Fibroblast of the conjunctiva (primary cell): ENCODE results near the gene YPEL1.
"Not testable (repeated sequence)": the region's sequence is repeated elsewhere in the genome, so short reads cannot be mapped to it uniquely, and the experiment has no call there.

ENCODE experiments used
- DNase-seq: peaks from one replicate; pipeline ENCODE4 v3.0.0-alpha.2; 2010; ENCODE audit warnings: low read depth

Gene YPEL1

DNA sequence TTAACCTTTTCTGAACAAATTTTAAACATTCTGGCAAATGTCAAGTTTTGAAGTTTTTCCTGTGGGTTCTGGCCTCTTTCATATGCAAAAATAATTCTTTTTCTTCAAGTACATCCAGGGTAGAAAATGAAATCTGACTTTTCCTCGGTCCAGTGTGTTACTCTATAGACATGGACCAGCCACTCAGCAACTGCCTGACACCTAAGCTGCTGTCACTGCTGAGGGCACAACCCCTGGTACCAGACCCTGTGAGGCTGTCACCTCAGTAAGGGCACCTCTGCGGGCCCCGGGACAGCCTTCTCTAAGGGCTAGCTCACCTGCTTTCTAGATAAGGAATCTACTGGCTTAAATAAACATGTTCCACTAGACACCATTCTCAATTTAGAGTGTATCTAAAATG, 36.0 kb downstream of the YPEL1 start:
- no peak for DNase-seq

DNA sequence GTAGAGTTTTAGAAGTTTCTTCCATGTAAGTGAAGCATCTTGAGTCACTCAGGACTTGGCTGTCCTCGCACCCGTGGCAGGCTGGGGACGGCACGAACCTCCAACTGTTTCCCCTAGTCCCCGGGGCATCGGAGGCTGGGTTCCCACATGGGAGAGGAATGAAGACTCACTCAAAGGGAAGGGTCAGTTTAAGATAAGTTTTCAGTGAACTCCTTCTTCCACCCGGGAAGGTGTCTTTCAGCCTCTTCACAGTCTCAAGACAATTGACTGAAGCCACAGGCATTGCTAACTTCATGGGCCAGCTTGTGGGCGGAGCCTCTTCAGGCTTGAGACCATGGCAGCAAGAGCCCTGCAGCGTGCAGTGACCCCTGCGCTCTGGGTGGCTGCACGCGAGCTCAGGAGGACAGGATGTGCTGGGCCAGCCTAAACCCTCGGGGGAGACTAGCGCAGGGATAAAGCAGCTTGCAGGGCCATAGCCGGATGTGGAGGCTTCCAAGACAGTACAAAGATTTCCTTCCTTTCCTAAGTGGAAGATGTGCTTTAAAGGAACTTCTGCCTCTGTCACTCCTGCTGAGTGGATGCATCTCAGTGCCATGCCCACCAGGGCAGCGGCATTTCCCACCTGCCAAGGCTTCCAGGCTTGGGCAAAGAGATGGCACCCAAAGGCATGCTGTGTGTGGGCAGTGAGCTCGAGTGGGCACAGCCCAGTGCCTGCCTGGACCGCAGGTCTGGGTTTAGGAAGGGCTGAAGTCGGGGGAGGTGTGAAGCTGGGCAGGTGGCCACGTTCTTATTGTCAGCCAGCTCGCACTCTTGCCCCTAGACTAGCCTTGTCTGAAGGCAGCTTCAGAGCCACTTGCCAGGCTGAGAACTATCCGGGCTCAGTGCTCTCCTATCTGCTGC, 36.9 kb downstream of the YPEL1 start:
- no peak for DNase-seq

DNA sequence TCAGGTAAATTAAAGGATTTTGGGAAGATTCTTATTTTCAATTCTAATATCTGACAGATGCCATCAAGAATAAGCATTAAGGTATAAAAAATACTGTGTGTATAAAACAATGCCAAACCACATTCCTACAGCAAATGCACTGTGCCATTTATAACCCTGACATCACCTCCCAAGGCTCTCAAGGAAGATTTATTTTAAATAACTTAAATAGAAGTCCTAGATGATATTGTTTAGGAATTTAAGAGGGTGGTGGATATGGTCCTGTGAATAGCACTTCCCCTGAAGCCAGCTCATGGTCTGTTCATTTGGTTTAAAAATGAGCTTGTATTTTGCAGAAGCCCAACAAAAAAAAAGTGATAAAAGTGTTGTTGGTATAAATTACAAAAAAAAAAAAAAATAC, 37.7 kb downstream of the YPEL1 start:
- DNase-seq: no peak

DNA sequence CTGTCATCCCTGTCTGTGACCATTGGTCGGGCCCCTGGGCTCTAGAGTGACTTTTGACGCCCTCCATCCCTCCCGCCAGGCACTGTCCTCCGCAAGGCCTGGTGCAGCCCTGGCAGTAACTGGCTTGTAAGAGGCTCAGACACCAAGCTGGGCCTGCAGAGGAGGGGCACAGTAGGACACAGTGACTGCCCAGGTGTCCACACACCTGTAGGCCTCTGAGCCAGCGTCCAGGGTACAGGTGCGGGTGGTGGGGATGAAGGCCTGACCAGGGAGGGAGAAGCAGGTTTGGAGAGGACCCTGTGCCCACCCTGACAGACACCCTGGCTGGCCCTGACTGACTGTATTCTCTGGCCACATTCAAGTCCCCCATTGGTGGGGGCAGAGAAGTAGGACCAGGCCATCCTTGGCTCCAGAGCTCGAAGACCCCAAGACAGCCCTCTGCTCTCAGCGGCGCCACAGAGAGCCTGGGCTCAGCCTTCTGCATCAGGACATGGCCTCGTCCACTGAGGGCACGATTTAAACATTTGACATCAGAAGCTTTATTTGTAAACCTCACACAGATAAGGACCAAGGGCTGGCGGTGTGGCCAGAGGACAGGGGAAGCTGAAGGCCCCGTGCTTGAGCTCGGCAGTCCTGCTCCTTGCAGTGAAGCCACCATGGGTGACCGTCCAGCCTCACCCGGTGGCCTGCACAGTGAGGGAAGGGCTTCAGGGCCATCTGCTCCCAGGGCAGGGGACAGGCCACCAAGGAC, 38.4 kb downstream of the YPEL1 start:
- no peak for DNase-seq

DNA sequence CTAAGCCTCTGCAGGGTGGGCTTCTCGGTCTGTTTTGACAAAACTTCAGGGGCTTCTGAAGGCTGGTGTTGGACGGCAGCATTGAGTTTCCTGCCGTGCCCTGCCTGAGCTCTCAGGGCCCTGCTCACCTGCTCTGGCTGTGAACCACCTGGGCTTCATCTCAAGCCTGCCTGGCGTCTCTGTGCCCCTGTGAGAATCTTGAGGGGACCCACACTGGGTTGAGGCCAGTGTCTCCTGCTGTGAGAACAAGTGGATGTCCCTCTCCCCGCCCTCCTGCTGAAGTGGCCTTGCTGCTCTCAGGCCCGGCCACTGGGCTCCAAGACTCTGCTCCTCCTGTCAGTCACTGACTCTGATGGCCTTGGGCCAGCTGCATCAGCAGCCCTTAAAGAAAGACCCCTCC, 39.5 kb downstream of the YPEL1 start:
- DNase-seq: no peak

DNA sequence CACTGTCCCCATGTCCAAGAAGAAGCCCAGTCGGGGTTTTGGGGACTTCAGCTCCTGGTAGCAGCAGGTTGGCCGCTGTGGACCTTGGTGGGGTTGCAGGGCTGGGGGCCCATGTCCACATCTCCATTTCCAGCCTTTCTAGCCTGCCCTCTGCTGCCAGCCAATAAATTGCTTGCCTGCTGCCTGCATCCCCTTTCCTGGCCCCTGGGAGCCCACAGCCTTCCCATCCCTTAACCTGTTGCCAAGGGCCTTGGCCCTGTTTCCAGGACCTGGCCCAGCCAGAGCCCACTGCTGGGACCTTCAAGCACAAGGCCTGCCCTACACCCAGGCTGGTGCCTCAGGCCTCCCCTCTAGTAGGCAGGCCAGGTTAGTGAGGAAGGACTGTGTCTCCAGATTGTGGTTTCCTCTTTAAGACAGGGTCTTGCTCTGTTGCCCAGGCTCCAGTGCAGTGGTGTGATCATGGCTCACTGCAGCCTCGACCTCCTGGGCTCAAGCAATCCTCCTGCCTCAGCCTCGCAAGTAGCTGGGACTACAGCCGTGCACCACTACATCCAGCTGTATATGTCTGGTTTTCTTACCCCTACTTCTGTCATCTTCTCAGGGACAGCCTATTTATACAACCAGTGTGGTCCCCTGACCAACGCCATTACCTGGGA, 40.0 kb downstream of the YPEL1 start:
- DNase-seq: no peak

DNA sequence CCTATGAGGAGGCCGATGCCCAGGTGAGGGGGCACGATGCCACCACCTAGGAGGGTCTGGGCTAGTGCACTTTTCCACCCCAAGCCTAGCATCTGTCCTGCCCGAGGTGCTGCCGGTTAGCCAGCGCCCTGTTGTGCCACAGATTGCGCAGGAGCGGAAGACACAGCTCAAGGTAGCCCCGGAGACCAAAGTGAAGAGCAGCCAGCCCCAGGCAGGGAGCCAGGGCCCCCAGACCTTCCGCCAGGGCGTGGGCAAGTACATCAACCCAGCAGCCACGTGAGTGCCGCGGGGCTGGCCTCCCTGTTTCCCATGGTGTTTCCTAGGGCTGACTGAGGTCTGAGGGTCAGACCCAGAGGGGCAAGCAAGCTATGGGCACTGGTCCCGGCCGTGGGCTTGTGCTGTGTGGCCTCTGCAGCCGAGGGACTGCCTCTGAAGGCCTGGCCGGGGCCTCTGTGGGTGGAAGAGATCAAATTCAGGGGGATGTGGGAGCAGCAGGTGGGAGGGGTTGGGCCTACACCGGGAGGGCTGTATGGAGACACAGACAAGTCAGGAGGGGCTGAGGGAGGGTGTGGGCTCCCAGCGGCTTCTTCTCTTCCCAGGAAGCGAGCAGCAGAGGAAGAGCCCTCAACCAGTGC, 40.7 kb downstream of the YPEL1 start:
- DNase-seq: no peak

DNA sequence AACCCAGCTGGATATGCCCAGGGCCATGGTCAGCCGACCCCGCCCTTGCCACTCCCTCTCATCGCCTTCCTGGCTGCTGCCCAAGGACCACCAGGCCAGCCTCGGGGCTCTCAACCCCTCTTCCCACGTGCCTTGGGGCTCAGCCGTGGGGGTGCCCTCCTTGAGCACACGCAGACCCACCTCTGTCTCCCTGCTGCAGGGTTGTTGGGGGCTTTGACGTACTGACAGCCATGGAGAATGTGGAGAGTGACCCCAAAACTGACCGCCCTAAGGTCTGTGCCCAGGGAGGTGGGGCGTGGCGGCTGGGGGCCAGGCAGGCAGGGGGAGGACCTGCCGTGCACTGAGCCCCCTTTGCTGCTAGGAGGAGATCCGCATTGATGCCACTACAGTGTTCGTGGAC, 41.2 kb downstream of the YPEL1 start:
- DNase-seq: no peak

DNA sequence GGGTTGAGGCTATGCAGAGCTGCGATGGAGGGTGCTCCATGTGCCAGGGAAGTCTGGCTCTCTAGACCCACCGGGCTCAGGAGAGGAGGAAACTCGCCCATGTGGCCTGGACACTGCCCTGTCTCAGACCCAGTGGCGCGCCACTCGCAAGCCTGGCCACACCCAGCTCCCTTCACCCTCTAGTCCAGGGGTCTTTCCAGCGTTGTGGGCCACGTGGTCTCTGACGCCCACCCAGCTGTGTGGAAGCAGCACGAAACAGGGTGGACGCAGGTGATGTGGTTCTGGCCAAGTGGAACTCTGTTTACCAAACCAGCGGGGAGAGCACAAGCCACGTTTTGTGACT, 41.6 kb downstream of the YPEL1 start:
- no peak for DNase-seq

DNA sequence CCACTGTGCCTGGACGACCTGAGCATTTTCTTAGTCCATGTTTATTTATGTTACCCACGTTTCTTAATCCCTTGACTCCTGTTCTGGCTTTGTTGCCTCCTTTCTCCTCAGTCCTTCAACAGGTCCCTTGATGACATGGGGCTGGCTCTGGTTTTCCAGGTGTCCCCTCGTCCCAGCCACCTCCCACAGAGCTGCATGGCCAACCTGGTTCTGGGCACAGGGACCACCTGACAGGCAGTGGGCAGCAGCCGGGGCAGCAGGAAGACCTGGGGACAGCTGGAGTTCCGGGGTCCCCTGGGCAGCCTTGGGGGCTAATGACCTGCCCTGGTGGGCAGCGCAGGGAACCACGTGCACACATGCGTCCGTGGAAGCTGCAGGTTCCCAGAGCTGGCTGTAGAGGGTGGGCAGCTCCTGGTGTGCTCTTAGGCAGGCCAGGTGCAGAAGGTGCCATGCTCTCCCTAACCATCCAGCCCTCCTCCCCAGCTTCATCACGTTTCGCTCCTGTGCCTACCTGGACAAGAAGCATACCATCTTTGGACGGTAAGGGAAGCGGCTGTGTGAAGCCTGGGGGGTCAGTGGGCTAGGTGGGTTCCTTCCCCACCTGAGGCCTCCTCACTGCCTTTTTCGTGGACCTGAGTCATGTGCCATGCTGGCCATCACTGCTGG, 42.1 kb downstream of the YPEL1 start:
- DNase-seq: no peak

DNA sequence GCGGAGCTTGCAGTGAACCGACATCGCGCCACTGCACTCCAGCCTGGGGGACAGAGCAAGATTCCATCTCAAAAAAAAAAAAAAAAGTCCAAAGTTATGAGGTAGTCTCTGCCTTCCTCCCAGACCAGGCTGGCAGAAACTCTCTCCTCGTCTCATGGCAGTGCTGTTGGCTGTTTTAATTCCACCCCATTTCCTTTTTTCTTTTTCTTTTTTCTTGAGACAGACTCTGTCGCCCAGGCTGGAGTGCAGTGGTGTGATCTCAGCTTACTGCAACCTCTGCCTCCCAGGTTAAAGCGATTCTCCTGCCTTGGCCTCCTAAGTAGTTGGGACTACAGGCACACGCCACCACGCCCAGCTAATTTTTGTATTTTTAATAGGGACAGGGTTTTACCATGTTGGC, 42.7 kb downstream of the YPEL1 start:
- not testable (repeated sequence) for DNase-seq

DNA sequence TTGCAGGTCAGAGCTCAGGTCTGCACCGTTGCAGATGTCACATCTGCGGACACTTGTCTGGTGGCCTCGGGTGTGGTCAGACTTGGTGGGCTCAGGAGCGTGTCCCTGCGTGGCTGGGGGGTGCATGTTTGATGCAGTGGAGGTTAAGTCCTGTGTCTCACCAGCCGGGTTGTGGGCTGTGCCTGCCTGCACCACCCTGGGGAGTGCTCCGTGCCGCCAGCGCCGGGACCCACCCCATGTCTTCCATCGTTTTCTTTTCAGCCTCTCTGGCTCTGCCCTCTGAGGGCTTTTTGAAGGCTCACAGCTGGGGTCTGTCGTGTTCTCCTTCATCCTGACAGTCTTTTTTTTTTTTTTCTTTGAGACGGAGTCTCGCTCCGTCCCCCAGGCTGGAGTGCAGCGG, 43.8 kb downstream of the YPEL1 start:
- no peak for DNase-seq

DNA sequence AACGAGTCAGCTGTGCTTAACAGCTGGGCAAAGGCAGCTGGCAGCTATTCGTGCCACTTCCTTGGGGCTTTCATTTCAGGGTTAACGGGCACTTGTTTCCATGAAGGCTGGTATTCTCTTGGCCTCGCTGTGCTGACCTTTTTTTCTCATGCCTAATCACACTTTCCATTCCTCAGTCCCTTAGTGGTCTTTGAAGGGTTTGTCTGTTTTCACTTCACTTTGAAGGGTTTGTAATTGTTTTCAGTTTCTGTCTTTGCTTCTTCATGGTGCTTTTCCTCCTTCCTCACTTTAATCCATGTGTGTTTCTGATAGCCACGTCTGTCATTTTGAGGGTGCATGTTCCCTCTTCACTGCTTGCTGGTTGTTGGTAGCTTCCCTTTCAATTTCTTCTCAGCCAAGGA, 45.2 kb downstream of the YPEL1 start:
- no peak for DNase-seq

DNA sequence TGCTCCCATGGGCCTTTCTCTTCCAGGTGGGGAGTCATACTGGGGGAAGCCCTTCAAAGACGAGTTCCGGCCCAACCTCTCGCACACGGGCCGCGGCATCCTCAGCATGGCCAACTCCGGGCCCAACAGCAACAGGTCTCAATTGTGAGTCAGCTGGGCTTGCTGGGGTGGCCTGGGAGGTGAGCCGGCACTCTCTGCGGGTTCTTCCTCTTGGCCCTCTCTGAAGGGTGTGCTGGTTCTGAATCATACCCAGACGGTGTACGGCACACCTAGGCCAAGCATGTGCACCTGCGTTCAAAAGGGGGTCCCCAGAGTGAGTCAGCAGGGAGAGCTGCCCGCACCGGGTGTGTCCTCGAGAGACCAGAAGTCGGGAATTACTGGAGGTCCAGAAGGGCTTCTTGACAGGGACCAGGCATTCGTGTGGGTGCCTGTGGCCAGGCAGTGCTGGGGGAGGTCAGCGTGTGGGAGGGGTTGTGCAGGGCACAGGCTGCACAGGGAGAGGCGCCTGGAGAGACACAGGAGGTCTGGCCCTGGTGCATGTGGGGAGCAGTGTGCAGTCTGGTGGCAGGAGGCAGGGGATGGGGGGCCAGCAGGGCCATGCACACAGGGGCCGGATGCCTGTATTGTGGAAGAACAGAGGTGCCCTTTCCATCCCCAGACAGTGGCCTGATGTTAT, 46.8 kb downstream of the YPEL1 start:
- no peak for DNase-seq

DNA sequence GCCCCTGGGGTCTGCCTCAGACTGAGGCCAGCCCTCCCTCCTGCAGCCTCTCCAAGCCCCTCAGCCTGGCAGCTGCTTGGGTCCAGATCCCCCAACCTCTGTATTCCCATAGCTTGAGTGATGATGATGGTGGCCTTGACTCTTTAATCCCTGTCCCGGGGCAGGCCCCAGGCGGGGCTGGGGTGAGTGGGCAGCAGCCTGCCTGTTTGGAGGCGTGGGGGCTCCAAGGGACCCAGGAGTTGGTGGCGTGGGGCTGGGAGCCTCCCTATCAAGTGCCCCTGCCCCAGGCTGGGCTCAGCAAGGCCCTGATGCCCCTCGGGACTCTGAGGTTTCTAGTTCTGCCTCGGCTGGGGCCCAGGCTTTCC, 47.3 kb downstream of the YPEL1 start:
- DNase-seq: no peak

DNA sequence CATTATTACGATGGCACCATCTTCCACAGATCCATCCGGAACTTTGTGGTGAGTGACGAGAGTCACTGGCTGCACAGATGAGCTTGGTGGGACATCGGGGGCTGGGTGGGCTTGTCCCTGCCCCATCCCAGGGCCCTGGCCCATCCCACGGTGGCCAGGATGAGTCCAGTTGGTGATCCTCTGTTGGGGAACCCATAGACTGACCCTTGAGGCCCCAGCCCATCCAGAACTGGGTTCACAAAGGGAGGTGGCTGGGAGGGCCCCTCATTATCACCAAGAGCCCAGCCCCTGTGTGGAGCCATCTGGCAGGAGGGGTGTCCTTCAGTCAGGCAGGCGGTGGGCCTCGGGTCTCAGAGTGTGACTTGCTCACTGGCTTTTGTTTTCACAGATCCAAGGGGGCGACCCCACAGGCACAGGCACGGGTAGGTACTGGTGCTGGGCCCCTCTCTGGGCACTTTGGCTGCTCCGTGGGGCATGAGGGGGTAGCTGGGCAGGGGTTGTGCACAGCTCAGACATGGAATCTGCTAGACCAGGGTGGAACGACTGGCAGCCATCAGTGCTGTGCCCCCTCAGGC, 47.8 kb downstream of the YPEL1 start:
- DNase-seq: no peak

DNA sequence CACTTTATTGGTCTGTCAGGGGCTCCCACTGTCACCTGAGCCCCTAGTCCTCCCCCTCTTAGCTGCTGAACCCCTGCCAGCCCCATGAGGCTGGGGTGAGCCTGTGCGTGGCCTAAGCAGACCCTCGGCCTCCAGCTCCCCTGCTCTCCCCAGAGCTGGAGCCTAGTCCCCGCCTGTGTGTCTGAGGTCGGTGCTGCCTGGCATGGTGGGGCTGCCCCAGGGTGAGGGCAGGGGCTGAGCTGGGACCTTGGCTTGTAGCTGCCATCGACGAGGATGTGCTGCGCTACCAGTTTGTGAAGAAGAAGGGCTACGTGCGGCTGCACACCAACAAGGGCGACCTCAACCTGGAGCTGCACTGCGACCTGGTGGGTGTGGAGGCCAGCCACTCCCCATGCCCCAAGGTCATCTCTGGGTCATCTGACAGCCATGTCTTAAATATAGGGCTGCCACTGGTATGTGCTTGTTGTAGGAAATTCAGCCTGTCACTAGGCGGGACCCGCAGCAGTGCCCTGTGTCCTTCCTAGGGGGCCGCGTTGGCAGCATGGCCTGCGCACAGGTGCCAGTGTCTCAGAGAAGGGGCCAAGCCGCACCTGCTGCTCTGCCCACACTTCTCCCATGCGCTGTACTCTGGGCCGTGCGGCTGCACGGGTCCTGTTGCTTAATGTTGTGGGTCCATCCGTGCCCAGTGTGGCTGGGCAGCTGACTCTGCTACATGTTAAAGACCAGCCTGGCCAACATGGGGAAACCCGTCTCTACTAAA, 48.8 kb downstream of the YPEL1 start:
- DNase-seq: no peak

DNA sequence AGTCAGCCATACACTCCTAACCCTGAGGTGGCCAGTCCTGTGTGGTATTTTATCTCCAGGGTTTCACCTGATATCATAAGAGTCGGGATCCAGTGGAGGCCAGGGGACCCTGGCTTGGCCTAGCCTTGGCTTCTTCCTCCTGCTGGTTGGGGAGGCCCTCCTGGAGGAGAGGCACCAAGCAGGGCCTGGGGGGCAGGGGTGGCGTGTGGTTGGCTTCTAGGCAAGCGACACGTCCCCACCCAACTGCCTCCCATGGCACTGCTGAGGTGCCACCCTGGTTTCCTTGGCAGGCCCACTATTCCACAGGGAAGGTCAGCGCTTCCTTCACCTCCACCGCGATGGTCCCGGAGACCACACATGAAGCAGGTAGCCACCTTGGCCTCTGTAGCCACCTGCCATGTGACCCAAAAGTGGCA, 49.4 kb downstream of the YPEL1 start:
- DNase-seq: no peak

DNA sequence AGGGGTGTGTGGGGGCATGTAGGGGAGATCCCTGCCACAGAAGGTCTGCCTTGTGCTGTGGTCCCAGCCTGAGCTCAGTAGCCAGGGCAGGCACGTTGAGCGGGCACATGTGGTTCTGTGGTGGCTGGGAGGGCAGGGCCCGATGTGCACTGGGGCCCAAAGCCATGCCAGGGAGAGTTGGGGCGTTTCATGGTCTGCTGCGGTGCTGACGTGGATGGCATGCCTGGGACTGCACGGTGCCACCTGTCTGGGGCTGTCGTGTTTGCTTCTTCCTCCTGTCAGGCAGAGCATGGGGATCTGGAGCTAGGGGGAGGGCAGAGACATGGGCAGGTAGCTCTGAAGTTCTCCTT, 50.5 kb downstream of the YPEL1 start:
- no peak for DNase-seq

DNA sequence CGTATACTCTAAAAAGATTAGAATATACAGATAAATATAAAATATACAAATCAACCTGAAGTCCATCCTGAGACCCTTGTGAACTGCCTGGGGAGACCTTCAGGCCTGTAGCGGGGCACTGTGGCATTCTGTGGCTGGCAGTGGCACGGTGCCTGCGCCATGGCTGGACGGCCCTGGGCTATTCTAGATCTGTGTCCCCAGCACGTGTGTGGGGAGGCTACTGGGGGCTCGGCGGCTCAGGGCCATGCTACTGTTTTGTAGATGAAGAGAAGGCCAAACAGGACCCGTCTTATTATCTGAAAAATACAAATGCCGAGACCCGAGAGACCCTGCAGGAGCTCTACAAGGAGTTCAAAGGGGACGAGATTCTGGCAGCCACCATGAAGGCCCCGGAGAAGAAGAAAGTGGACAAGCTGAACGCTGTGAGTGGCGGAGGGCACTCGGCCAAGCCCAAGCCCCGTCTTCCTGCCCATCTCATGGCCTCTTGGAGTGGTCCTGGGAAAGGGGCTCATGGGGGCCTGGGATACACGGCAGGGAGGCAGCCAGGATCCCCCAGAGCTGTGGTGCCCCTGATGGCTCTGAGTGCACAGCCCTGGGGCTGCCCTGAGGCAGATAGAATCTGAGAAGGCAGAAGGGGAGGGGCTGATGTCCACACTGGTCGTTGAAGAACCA, 51.0 kb downstream of the YPEL1 start:
- no peak for DNase-seq
